Stimulated activated naive CD8-positive, alpha-beta T cell treated with anti-CD3 and anti-CD28 coated beads, Interleukin-15, Interleukin-2, amounts not matched to agents 100 U/mL and 50 U/mL, for 24 hours (primary cell): ENCODE measurements around the gene SCAF8.
"Not testable (repeated sequence)": the region's sequence is repeated elsewhere in the genome, so short reads cannot be mapped to it uniquely, and the experiment has no call there.

Experiments
- ATAC-seq: fragments of 150-1000 bp; cut with Tn5 transposase; one replicate; pipeline ENCODE4 v1.10.0; 2021
- DNase-seq: peaks from one replicate; pipeline ENCODE4 v3.0.0; 2021

The SCAF8 gene

DNA sequence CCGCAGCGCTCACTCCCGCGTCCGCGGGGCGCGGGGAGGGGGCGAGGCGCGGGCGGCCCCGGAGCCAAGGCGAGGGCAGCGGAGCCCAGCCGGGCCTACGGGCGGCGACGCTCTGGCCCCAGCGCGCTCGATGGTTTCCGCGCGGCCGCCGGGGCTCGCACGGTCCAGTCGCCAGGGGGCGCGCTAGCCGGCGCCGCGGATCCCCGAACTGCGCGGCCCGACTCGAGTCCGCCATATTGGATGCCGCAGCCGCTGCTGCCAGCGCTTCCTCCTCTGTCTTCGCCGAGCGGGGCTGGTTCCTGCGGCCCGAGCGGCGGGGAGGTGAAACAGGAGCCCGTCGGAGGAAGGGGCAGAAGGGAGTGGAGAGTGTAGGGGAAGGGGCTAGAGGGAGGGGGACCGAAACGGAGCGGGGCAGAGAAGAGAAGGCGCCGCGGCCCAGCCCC, at the start of gene SCAF8:
Gene SCAF8 (plus strand): TSS at position 234 of the 443 bp plus-strand sequence. CDS start 485 bp downstream, outside the sequence.
- ATAC-seq (peak; percentile 85), DNase-seq (peak; percentile 88)

- ATAC-seq (peak; percentile 79), DNase-seq (no peak)
Measured at GRCh38 chr6:154683756-154684523, 49.3 kb upstream of the SCAF8 start.

GRCh38 chr6:154686162-154686561, 47.1 kb upstream of the SCAF8 start:
- DNase-seq: no peak
- no peak for ATAC-seq

GRCh38 chr6:154689493-154690255, 43.5 kb upstream of the SCAF8 start:
- ATAC-seq: no peak

DNA sequence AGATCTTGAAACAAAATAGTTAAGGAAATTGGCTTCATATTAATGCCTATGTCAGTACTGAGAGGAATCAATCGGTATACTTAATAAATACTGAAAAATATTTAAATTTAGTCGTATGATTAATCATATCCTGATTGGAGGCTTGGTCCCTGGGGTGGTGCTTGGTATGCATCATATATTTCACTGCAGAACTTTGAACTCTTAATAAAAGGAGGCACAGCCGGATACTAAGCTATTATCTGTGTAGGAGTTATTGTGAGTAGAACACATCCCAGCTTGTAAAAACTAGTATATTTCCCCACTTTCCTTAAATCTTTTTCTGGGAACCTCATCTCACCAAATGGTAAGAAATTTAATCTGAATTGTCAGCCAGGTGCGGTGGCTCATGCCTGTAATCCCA, 42.4 kb upstream of the SCAF8 start:
- DNase-seq (no peak), ATAC-seq (no peak)

More at GRCh38 chr6:154689493-154690255, 43.5 kb upstream of the SCAF8 start:
- no peak for DNase-seq

- no peak for ATAC-seq
- no peak for DNase-seq
Measured at GRCh38 chr6:154696661-154697060, 36.6 kb upstream of the SCAF8 start.

DNA sequence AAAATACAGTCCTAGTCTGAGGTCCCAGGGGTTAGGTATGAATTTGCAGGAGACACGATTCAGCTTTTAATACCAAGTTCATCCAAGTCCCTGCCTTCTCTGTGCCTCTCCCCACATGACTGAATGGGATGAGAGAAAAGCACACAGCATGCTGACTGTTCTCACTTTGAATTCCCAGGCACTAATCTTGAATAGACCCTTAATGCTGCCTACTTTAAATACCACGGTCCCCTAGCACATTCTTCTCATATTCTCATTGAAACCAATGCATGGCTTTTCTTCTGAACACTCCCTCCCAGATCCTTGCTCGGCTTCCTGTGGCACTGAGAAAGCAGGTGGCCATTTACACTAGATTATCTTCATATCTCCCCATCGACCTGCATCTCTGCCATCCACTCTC, 30.1 kb upstream of the SCAF8 start:
- DNase-seq (no peak), ATAC-seq (no peak)

GRCh38 chr6:154705471-154706113, 27.6 kb upstream of the SCAF8 start:
- ATAC-seq: no peak
- no peak for DNase-seq

DNA sequence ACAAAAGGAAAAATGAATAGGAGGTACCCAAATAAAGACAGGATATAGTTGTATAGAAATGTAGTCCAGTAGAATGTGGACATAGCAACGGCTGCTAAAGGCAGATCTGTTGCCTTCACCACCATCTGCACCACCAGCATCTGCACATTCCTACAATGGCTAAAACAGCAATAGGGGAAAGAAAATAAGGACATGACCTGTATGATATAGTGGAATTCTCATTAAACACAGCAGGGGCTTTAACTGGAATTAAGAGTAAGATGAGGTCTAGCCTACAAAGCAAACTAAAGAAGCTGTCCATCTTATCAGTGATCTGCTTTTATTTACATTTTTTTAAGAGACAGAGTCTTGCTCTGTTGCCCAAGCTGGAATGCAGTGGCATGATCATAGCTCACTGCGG, 26.8 kb upstream of the SCAF8 start:
- no peak for DNase-seq
- no peak for ATAC-seq

- ATAC-seq (no peak), DNase-seq (no peak)
Measured at GRCh38 chr6:154709621-154710020, 23.6 kb upstream of the SCAF8 start.

DNA sequence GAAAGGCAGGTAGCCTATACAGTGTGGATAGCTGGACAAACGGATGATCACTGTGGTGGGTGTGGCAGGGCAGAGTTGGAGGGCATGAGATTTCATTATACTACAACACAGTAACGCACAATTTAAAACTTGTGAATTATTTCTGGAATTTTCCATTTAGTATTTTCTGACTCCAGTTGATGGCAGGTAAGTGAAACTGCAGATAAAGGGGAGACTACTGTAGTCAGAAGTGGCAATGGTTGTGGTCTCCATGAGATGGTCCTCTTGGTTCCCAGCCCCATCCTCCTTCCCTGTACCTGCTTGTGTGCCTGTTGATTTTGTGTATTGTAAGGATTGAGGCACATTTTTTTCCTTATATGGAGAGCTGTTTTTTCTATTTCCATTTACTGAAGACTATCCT, 22.5 kb upstream of the SCAF8 start:
- ATAC-seq: no peak

DNA sequence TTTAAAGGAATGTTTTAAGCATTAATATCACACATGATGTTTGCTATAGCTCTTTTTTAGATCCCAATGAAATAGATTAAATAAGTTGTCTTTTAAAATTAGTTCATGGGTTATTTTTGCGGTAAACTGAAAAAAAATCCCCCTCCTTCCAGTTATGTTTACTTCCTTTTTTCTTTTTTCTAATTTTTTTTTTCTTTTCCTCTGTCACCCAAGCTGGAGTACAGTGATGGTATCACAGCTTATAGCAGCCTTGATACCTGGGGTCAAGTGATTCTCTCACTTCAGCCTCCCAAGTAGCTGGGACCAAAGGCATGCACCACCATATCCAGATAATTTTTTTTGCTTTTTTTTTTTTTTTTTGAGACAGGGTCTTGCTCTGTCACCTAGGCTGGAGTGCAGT, 17.8 kb upstream of the SCAF8 start:
- ATAC-seq: no peak
- no peak for DNase-seq

More for the DNA sequence above, 22.5 kb upstream of the SCAF8 start:
- no peak for DNase-seq

DNA sequence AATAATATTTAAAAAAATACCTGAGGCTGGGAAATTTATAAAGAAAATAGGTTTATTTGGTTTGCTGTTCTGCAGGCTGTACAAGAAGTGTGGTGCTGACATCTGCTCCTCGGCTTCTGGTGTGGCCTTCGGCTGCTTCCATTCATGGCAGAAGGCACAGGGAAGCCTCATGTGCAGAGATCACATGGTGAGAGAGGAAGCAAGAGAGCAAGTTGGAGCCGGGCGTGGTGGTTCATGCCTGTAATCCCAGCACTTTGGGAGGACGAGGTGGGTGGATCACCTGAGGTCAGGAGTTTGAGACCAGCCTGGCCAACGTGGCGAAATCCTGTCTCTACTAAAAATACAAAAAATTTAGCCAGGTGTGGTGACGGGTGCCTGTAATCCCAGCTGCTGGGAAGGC, 16.9 kb upstream of the SCAF8 start:
- DNase-seq, ATAC-seq: not testable (repeated sequence)

GRCh38 chr6:154719433-154719832, 13.8 kb upstream of the SCAF8 start:
- ATAC-seq (no peak), DNase-seq (no peak)

DNA sequence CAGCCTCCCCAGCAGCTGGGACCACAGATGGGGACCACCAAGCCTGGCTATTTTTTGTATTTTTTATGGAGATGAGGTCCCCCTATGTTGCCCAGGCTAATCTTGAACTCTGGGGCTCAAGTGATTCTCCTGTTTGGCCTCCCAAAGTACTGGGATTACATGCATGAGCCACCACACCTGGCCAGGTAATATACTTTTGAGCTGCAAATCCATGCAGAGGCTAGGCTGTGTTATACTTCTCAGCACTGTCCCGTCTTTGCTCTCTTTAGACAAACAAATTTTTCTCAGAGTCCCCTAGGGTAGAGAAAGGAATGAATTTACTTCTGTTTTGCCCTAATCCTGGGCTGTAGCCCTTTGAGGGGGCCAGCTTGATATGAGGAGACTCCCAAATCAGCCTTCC, 13.4 kb upstream of the SCAF8 start:
- ATAC-seq: no peak
- no peak for DNase-seq

DNA sequence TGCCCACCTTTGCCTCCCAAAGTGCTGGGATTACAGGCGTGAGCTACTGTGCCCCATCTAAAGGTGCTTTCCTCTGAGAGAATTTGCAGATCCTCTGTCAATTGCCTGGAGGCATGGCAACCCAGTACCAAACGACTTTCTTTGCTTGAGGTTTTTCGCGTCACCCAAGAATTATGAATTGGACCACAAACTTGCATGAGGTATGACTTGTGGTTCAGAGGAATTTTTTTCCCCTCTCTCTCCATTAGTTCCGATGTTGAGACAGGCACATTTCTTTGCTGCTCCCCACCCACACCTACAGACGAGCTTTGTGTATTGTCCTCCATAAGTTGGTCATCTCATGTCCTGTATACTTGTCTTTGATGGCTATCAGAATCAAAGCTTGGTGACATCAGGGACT, 11.8 kb upstream of the SCAF8 start:
- DNase-seq (no peak), ATAC-seq (peak; percentile 36)

- ATAC-seq: no peak
Measured at GRCh38 chr6:154726887-154727286, 6.3 kb upstream of the SCAF8 start.

DNA sequence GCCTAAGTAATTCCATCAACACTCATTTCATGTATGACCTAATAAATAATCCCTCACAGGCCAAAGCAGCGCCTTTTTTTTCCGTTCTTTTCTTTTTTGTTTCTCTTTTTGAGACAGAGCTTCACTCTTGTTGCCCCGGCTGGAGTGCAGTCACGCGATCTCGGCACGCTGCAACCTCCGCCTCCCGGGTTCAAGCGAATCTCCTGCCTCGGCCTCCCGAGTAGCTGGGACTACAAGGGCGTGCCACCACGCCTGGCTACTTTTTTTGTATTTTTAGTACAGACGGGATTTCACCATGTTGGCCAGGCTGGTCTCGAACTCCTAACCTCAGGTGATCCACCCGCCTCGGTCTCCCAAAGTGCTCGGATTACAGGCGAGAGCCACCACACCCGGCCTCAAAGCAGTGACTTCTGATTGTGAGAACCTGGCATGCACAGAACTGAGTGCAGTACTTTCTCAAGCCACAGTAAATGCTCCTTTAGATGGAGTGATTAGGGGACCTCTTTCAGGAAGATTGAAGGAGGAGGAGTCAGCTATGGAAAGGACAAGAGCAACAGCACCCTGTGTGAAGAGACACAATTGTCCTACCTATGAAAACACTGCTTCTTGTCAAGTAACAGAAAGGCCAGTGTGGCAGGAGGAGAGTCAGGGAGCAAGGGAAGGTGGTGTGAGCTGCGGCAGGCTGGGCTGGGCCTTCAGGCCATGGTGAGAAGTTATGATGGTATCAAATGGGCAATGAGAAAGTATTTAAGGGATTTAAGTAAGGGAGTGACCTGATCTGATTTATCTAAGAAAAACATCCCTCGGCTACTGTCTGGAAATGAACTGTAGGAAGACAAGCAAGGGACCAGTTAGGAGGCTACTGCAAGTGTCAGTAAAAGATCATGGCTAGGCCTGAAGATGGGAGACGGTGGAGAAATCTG, 1.7 kb upstream of the SCAF8 start:
- ATAC-seq: no peak
- DNase-seq: no peak

More at GRCh38 chr6:154726887-154727286, 6.3 kb upstream of the SCAF8 start:
- no peak for DNase-seq

- DNase-seq: peak; percentile 33
Measured at GRCh38 chr6:154732538-154733182, 556 bp upstream of the SCAF8 start.

DNA sequence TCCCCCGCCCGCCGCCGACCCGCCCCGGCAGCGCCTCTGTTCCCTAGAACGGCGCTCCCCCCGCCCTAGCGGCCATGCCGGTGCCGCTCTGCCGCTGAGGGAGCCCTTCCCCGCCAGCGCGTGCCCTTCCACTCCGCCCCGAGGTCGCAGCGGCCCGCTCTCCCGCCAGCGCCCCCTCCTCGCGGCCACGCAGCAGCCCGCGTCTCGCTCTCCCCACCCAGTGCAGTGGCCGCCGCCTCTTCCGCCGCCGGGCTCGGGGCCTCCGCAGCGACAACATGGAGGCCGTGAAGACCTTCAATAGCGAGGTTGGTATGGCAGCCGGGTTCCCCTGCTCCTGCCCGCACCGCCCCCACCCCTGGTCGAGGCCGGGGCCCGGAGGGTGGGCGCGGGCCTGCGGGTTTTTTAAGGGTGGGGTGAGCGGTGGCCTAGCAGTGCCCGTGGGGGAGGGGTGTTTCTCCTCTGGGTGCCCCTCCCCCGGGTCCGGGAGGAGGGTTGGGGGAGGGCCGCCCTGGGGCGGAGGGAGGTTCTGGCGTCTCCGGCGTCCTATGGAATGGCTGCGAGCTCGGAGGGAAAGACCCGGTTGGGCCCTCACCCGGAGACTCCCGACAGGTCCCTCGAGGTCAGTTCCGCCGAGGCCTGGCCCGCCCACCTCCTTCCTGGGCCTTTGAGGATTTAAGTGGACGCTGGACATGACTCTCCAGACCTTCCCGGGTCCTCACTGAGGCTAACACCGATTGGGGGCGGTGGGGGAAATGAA, 588 bp downstream of the SCAF8 start:
- DNase-seq (peak; percentile 90), ATAC-seq (peak; percentile 89)

More at GRCh38 chr6:154732538-154733182, 556 bp upstream of the SCAF8 start:
- no peak for ATAC-seq
